GM23338 (cell line): ENCODE data around the gene EIF2B1. TPM values are rescaled to one million over a fixed set of nuclear protein-coding genes. Genes with fewer than 3 reads are reported as not detected.

ENCODE experiments used
- ATAC-seq: fragments of 200-7000 bp; cut with Tn5 transposase; 3 replicates; pipeline ENCODE4 v1.9.1; 2020
- DNase-seq: peaks from one replicate; pipeline ENCODE4 v3.0.0-alpha.2; 2015; ENCODE audit warnings: low spot score
- H2AFZ ChIP-seq: fragments of 200-600 bp; sonication (generic); 2 replicates; pipeline ENCODE4 v1.8.0; 2016; ENCODE audit warnings: antibody characterized with exemption, mild to moderate bottlenecking, moderate library complexity
- H3F3A ChIP-seq: fragments of 200-600 bp; sonication (generic); replicated peaks from 2 replicates; pipeline ENCODE4 v1.8.0; 2017; ENCODE audit warnings: antibody characterized with exemption, mixed run types, low read depth
- H3K27ac ChIP-seq: fragments of 200-600 bp; sonication (generic); 2 replicates; pipeline ENCODE4 v1.6.1; 2016; ENCODE audit warnings: low read depth
- H3K27me3 ChIP-seq: fragments of 200-600 bp; sonication (generic); 2 replicates; pipeline ENCODE4 v1.8.0; 2016; ENCODE audit warnings: mild to moderate bottlenecking, mixed run types, moderate library complexity; ENCODE audit not compliant: insufficient read depth
- H3K36me3 ChIP-seq: fragments of 200-600 bp; sonication (generic); 2 replicates; pipeline ENCODE4 v1.8.0; 2016; ENCODE audit warnings: mild to moderate bottlenecking; ENCODE audit not compliant: insufficient read depth
- H3K4me1 ChIP-seq: fragments of 200-600 bp; sonication (generic); 2 replicates; pipeline ENCODE4 v1.8.0; 2016; ENCODE audit warnings: mild to moderate bottlenecking, moderate library complexity; ENCODE audit not compliant: insufficient read depth
- H3K4me2 ChIP-seq: fragments of 200-600 bp; sonication (generic); 2 replicates; pipeline ENCODE4 v1.7.1; 2017; ENCODE audit warnings: mixed run types
- H3K4me3 ChIP-seq: fragments of 200-600 bp; sonication (generic); 2 replicates; pipeline ENCODE4 v1.6.1; 2016; ENCODE audit warnings: mixed run types
- H3K79me2 ChIP-seq: fragments of 200-600 bp; sonication (generic); replicated peaks from 2 replicates; pipeline ENCODE4 v1.8.0; 2017; ENCODE audit warnings: mild to moderate bottlenecking; ENCODE audit not compliant: insufficient read depth
- H3K9me2 ChIP-seq: fragments of 200-600 bp; sonication (generic); 2 replicates; pipeline ENCODE4 v1.8.0; 2017; ENCODE audit not compliant: insufficient read depth
- H4K20me1 ChIP-seq: fragments of 200-600 bp; sonication (generic); replicated peaks from 2 replicates; pipeline ENCODE4 v1.8.0; 2017; ENCODE audit warnings: mild to moderate bottlenecking; ENCODE audit not compliant: insufficient read depth
- H3K27ac Mint-ChIP-seq: 2 replicates; pipeline ENCODE4 v1.8.0; 2020; ENCODE audit warnings: inconsistent platforms, mild to moderate bottlenecking, moderate library complexity, mixed read lengths
- H3K27me3 Mint-ChIP-seq: 3 replicates; pipeline ENCODE4 v1.8.0; 2022; ENCODE audit warnings: low read depth, mild to moderate bottlenecking, moderate library complexity, mixed read lengths, inconsistent platforms; ENCODE audit not compliant: insufficient read depth, poor library complexity
- H3K36me3 Mint-ChIP-seq: 3 replicates; pipeline ENCODE4 v1.8.0; 2021; ENCODE audit warnings: low read depth, mild to moderate bottlenecking, inconsistent platforms, moderate library complexity, mixed read lengths
- H3K4me1 Mint-ChIP-seq: 3 replicates; pipeline ENCODE4 v1.8.0; 2020; ENCODE audit warnings: mild to moderate bottlenecking, inconsistent platforms, mixed read lengths
- H3K4me3 Mint-ChIP-seq: 3 replicates; pipeline ENCODE4 v1.8.0; 2021; ENCODE audit warnings: moderate library complexity, mild to moderate bottlenecking, inconsistent platforms, mixed read lengths
- H3K9me3 Mint-ChIP-seq: 3 replicates; pipeline ENCODE4 v1.8.0; 2020; ENCODE audit warnings: moderate library complexity, mild to moderate bottlenecking, inconsistent platforms, mixed read lengths
- CREB1 ChIP-seq: fragments of 250-450 bp; sonication (Bioruptor Pico); IDR thresholded peaks from 2 replicates; pipeline ENCODE4 v1.5.0; 2020; ENCODE audit warnings: low read depth, mild to moderate bottlenecking, moderate library complexity
- NANOG ChIP-seq: IDR thresholded peaks from 2 replicates; pipeline ENCODE4 v1.6.1; 2016; ENCODE audit warnings: antibody characterized with exemption, borderline replicate concordance
- POLR2AphosphoS5 ChIP-seq: IDR thresholded peaks from 2 replicates; pipeline ENCODE4 v1.6.1; 2016; ENCODE audit warnings: antibody characterized with exemption, low read depth
- REST ChIP-seq: IDR thresholded peaks from one replicate; pipeline ENCODE4 v1.6.1; 2018; ENCODE audit warnings: antibody characterized with exemption; ENCODE audit not compliant: unreplicated experiment
- ZNF331 ChIP-seq: fragments of 250-450 bp; sonication (Bioruptor Pico); IDR thresholded peaks from 2 replicates; pipeline ENCODE4 v1.5.0; 2020; ENCODE audit warnings: low read depth, mild to moderate bottlenecking, moderate library complexity
- ZNF462 ChIP-seq: fragments of 250-450 bp; sonication (Bioruptor Pico); IDR thresholded peaks from 2 replicates; pipeline ENCODE4 v1.5.0; 2020; ENCODE audit warnings: mild to moderate bottlenecking, moderate library complexity
- polyA plus RNA-seq: library from polyadenylated mRNA; unstranded; fragments of >200 nt; fragmentation: Nextera tagmentation; extraction: Ambion mirVana; gene quantifications from 2 replicates; pipeline ENCODE4 v1.2.1, GENCODE V29; 2016
- total RNA-seq: library from RNA; depleted of rRNA; stranded (reverse); fragments of >200 nt; shearing (Covaris generic); gene quantifications from 2 replicates; pipeline ENCODE4 v1.2.3, GENCODE V29; 2014

EIF2B1 gene
- total and polyA plus RNA-seq, 2 experiments from 2014 or later, result 33.5 to 117 TPM

- no peaks in the 10 kb centered on the region for H3K79me2 ChIP-seq
- DNase-seq (no peak), ATAC-seq (no peak)
Observed at GRCh38 chr12:123656392-123656791, 22.9 kb upstream of the EIF2B1 start.

More at GRCh38 chr12:123656392-123656791, 22.9 kb upstream of the EIF2B1 start:
- no peaks in the 10 kb centered on the region for H3K9me2 ChIP-seq
- H3K36me3 ChIP-seq, result peaks cover 12% of the 10 kb centered on the region
- no peaks in the 10 kb centered on the region for H3K9me3 Mint-ChIP-seq
- H3F3A ChIP-seq, result peaks cover 7% of the 10 kb centered on the region; the same call in 1 of the 2 replicates
- H3K36me3 Mint-ChIP-seq, result peaks cover 50% of the 10 kb centered on the region
- no peak overlapping the region for H3K4me3 Mint-ChIP-seq
- H3K4me2 ChIP-seq, result no peak overlapping the region
- H3K27me3 Mint-ChIP-seq, result peaks cover 3% of the 10 kb centered on the region
- H4K20me1 ChIP-seq, result no peaks in the 10 kb centered on the region; the same call in 1 of the 2 replicates
- no peak overlapping the region for H3K4me3 ChIP-seq
- H3K27ac Mint-ChIP-seq, result no peak overlapping the region
- H3K4me1 ChIP-seq, result no peaks in the 10 kb centered on the region
- TF ChIP-seq POLR2AphosphoS5 (no peak), ZNF462 (no peak), CREB1 (CRISPR knock-in tag) (no peak), NANOG (no peak), ZNF331 (CRISPR knock-in tag) (no peak), REST (no peak)
- H3K27me3 ChIP-seq, result no peaks in the 10 kb centered on the region
- H2AFZ ChIP-seq, result no peak overlapping the region
- H3K4me1 Mint-ChIP-seq, result no peaks in the 10 kb centered on the region
- no peak overlapping the region for H3K27ac ChIP-seq
